CD4-positive, alpha-beta T cell treated with Interleukin-17A for 1 hour (primary cell): ENCODE measurements around the gene SCAMP1.

Experiments used
- DNase-seq: peaks from one replicate; pipeline ENCODE4 v3.0.0-alpha.2; 2020

SCAMP1 gene

GRCh38 chr5:78499485-78499884, 139.1 kb downstream of the SCAMP1 start:
- no peak for DNase-seq

- DNase-seq: no peak
Measured at GRCh38 chr5:78500028-78500427, 139.6 kb downstream of the SCAMP1 start.

- no peak for DNase-seq
Measured at GRCh38 chr5:78500871-78501270, 140.5 kb downstream of the SCAMP1 start.

GRCh38 chr5:78501411-78502352, 141.3 kb downstream of the SCAMP1 start:
- no peak for DNase-seq

- DNase-seq: no peak
Measured at GRCh38 chr5:78503958-78504653, 143.7 kb downstream of the SCAMP1 start.

- DNase-seq: no peak
Measured at GRCh38 chr5:78504704-78505677, 144.6 kb downstream of the SCAMP1 start.

GRCh38 chr5:78505860-78506259, 145.4 kb downstream of the SCAMP1 start:
- no peak for DNase-seq

- DNase-seq: no peak
Measured at GRCh38 chr5:78506261-78507024, 146.0 kb downstream of the SCAMP1 start.

- no peak for DNase-seq
Measured at GRCh38 chr5:78507531-78507930, 147.1 kb downstream of the SCAMP1 start.

- DNase-seq: no peak
Measured at GRCh38 chr5:78508186-78508765, 147.9 kb downstream of the SCAMP1 start.

- DNase-seq: no peak
Measured at GRCh38 chr5:78509145-78509865, 148.9 kb downstream of the SCAMP1 start.

- peak; percentile 3 for DNase-seq
Measured at GRCh38 chr5:78509884-78510769, 149.7 kb downstream of the SCAMP1 start.

- DNase-seq: no peak
Measured at GRCh38 chr5:78511121-78511906, 150.9 kb downstream of the SCAMP1 start.

GRCh38 chr5:78512435-78512834, 152.0 kb downstream of the SCAMP1 start:
- no peak for DNase-seq

GRCh38 chr5:78513441-78513840, 153.0 kb downstream of the SCAMP1 start:
- no peak for DNase-seq

GRCh38 chr5:78514427-78515330, 154.3 kb downstream of the SCAMP1 start:
- DNase-seq: no peak

- DNase-seq: no peak
Measured at GRCh38 chr5:78515670-78516069, 155.3 kb downstream of the SCAMP1 start.
